Measurements from ENCODE around the gene UPB1. TPM values are rescaled to one million over a fixed set of nuclear protein-coding genes. Genes with fewer than 3 reads are reported as not detected.

UPB1 gene
- total and polyA plus RNA-seq, 10 of the 15 experiments (the other 5 are each of a cell fraction or from before 2014, with no cell fraction given) = 0.89 to 20.5 (median 3.1) TPM

DNA sequence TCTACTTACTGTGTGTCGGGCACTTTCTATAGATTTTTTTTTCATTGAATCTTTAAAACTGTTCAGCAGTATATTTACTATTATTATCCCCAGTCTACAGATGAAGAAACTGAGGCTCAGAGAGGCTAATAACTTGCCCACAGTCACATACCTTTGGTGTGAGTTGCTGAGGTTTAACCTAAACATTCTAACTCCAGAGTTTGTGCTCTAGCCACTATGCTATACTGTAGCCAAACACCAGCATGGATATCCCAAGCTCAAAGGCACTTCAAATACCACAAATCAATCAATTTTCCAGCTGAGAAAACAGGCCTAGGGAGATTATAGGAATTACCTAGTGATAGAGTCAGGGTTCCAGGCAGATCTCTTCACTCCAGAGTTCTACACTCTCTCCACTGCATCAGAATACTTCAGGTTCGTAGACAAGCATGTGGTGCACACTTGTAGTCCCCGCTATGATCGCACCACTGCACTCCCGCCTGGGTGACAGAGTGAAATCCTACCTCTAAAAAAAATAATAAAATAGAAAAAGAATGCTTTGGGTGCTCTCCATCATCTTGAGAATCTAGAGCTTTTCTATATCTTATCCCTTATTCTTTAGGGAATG is 20.4 kb upstream of the UPB1 start:
- SMC1A ChIA-PET (ENCODE audit: uncharacterized antibody, unreplicated experiment) = interaction anchor here (0.8 to 1.0 kb wide), 4 partner anchors 9 to 72 kb away, joined by 3 to 6 read pairs (median 4); no protein-coding TSS in a partner anchor
- CTCF ChIA-PET = interaction anchor here (0.9 to 2.1 kb wide), 4 partner anchors 11 to 51 kb away, joined by 3 to 8 read pairs (median 6); no protein-coding TSS in a partner anchor
- Histone ChIP-seq H3K36me3 (ENCODE audit: control insufficient read depth in 2 of 2, insufficient read depth in 2 of 2, low read length in 1 of 2) (no peaks in the 10 kb centered on the region), H3K4me1 (ENCODE audit: control insufficient read depth, insufficient read depth, low read length) (no peaks in the 10 kb centered on the region), H3K4me2 (ENCODE audit: control insufficient read depth, insufficient read depth) (no peak overlapping the region), H3K27ac (ENCODE audit: control insufficient read depth, insufficient read depth) (no peak overlapping the region), H3K9me3 (replicated peaks; ENCODE audit: control insufficient read depth, insufficient read depth, low read length) (no peaks in the 10 kb centered on the region), H3K9ac (ENCODE audit: control insufficient read depth, insufficient read depth, low read length) (no peak overlapping the region), H3K4me3 (no peak overlapping the region), H2AFZ (ENCODE audit: control insufficient read depth, low read depth, low read length) (no peak overlapping the region), H3K79me2 (ENCODE audit: control insufficient read depth, insufficient read depth, low read length) (no peaks in the 10 kb centered on the region), H3K27me3 (replicated peaks in 1 of 2; ENCODE audit: control insufficient read depth in 2 of 2, insufficient read depth in 2 of 2, low read length in 1 of 2) (no peaks in the 10 kb centered on the region), H4K20me1 (ENCODE audit: control insufficient read depth, insufficient read depth) (no peaks in the 10 kb centered on the region)
- WGBS (ENCODE audit: insufficient coverage, insufficient replicate concordance, low lambda C conversion rate, missing lambda C conversion rate) = 85% methylated on average over 5 of the region's 5 CpGs
- ATAC-seq (no peak), FAIRE-seq (no peak), DNase-seq (ENCODE audit: low read depth, low spot score) (no peak)
- RAD21 ChIA-PET (ENCODE audit: unreplicated experiment) = interaction anchor here (1.1 kb wide), 1 partner anchor 28 kb away, joined by 5 read pairs; no protein-coding TSS in a partner anchor
- in situ Hi-C loops (cut with MboI) (no loop called here), intact Hi-C loops (cut with micrococcal nuclease; ENCODE audit: unreplicated experiment) (no loop called here)
- POLR2A ChIA-PET = interaction anchor here (0.6 kb wide), 1 partner anchor 458 kb away, joined by 4 read pairs; no protein-coding TSS in a partner anchor
- BruUV-seq (replicated peaks) = no TSS peak
- TF ChIP-seq CHD1 (IDR thresholded peaks at IDR 0.05; ENCODE audit: low read depth, low read length) = no peak
- no peak for TF ChIP-seq SREBF1 (IDR thresholded peaks at IDR 0.05; ENCODE audit: low read length)
- TF ChIP-seq STAT1 (conservative IDR thresholded peaks at IDR 0.05) = no peak
- TF ChIP-seq PAX8 (IDR thresholded peaks at IDR 0.05) = no peak
- no peak for TF ChIP-seq ZBED1 (IDR thresholded peaks at IDR 0.05; ENCODE audit: borderline replicate concordance)
- TF ChIP-seq TAF1 (IDR thresholded peaks at IDR 0.05; ENCODE audit: borderline replicate concordance, low read depth, low read length) = no peak
- no peak for TF ChIP-seq EGR1 (IDR thresholded peaks at IDR 0.05; ENCODE audit: borderline replicate concordance in 1 of 2, low read depth in 2 of 2, low read length in 2 of 2)
- TF ChIP-seq MYC (IDR thresholded peaks at IDR 0.05; ENCODE audit: insufficient read depth, insufficient read length, insufficient replicate concordance, low read length, severe bottlenecking) = no peak
- no peak for TF ChIP-seq RB1 (IDR thresholded peaks at IDR 0.05; ENCODE audit: borderline replicate concordance)
- no peak for TF ChIP-seq SIN3A (IDR thresholded peaks at IDR 0.05; ENCODE audit: low read depth, low read length)
- no peak for TF ChIP-seq RAD51 (IDR thresholded peaks at IDR 0.05)
- TF ChIP-seq ZBTB40 (IDR thresholded peaks at IDR 0.05; ENCODE audit: borderline replicate concordance) = no peak
- TF ChIP-seq NFYB (IDR thresholded peaks at IDR 0.05; ENCODE audit: insufficient read depth, low read depth, low read length) = no peak

All from GM12878 (cell line).